ENCODE results near the gene SYT2. TPM values are rescaled to one million over a fixed set of nuclear protein-coding genes. Genes with fewer than 3 reads are reported as not detected.
A peak's percentile ranks its signal among the peaks of the same experiment; 100 is the strongest.
"Not testable (repeated sequence)": the region's sequence is repeated elsewhere in the genome, so short reads cannot be mapped to it uniquely, and the experiment has no call there.

The SYT2 gene
- total RNA-seq, 6 donors from 2014 or later = 0.14 TPM; not detected in 5

- WGBS, 2 donors = 85 to 93% methylated on average over 5 to 7 of the region's 7 CpGs
- H3K4me3 ChIP-seq = no peak overlapping the region
- no peak overlapping the region for H3K27ac ChIP-seq
- ATAC-seq (ENCODE audit: low FRiP score in 2 of 2) (no peak), DNase-seq (no peak)
- H3K9me3 ChIP-seq = no peaks in the 10 kb centered on the region
- H3K36me3 ChIP-seq = no peaks in the 10 kb centered on the region
- TF ChIP-seq EP300 (IDR thresholded peaks at IDR 0.05) (no peak), CTCF (IDR thresholded peaks at IDR 0.05) (no peak), POLR2AphosphoS5 (IDR thresholded peaks at IDR 0.05) (no peak), POLR2A (IDR thresholded peaks at IDR 0.05) (no peak)
- peaks cover 4 to 11% (median 7%) of the 10 kb centered on the region in 4 donors for H3K4me1 ChIP-seq
- H3K27me3 ChIP-seq = no peaks in the 10 kb centered on the region
These were observed 81.5 kb downstream of the SYT2 start for GRCh38 chr1:202628646-202629215.

GRCh38 chr1:202627841-202628565, 82.3 kb downstream of the SYT2 start:
- H3K27me3 ChIP-seq = no peaks in the 10 kb centered on the region

GRCh38 chr1:202627036-202627435, 83.2 kb downstream of the SYT2 start:
- H3K27me3 ChIP-seq = not testable (repeated sequence)

More at GRCh38 chr1:202627841-202628565, 82.3 kb downstream of the SYT2 start:
- ATAC-seq (ENCODE audit: low FRiP score in 2 of 2) (no peak), DNase-seq (no peak)
- Histone ChIP-seq H3K4me1 (peaks cover 4 to 11% (median 7%) of the 10 kb centered on the region in 4 donors), H3K9me3 (no peaks in the 10 kb centered on the region), H3K27ac (no peak overlapping the region), H3K4me3 (no peak overlapping the region), H3K36me3 (no peaks in the 10 kb centered on the region)
- WGBS, 2 donors = 90 to 91% methylated on average over 8 to 13 of the region's 13 CpGs
- TF ChIP-seq POLR2AphosphoS5 (IDR thresholded peaks at IDR 0.05) (no peak), CTCF (IDR thresholded peaks at IDR 0.05) (no peak), POLR2A (IDR thresholded peaks at IDR 0.05) (no peak), EP300 (IDR thresholded peaks at IDR 0.05) (no peak)

GRCh38 chr1:202625416-202626360, 84.6 kb downstream of the SYT2 start:
- no peaks in the 10 kb centered on the region for H3K27me3 ChIP-seq
- H3K36me3 ChIP-seq = no peaks in the 10 kb centered on the region
- no peaks in the 10 kb centered on the region for H3K9me3 ChIP-seq
- no peak overlapping the region for H3K27ac ChIP-seq
- H3K4me1 ChIP-seq = peaks cover 4 to 11% (median 7%) of the 10 kb centered on the region in 4 donors
- DNase-seq (peak; percentile 48 to 89), ATAC-seq (ENCODE audit: low FRiP score in 2 of 2) (peak; percentile 75 to 89)
- 35 to 81% methylated on average over 12 to 27 of the region's 28 CpGs for WGBS, 2 donors
- no peak for TF ChIP-seq POLR2AphosphoS5 (IDR thresholded peaks at IDR 0.05)
- peak; percentile 61 to 77 (median 68) for TF ChIP-seq CTCF (IDR thresholded peaks at IDR 0.05)
- TF ChIP-seq EP300 (IDR thresholded peaks at IDR 0.05) = no peak
- H3K4me3 ChIP-seq = no peak overlapping the region

More at GRCh38 chr1:202627036-202627435, 83.2 kb downstream of the SYT2 start:
- not testable (repeated sequence) for DNase-seq; H3K36me3 ChIP-seq; ATAC-seq (ENCODE audit: low FRiP score in 2 of 2); H3K9me3 ChIP-seq; H3K27ac ChIP-seq; H3K4me3 ChIP-seq
- WGBS, 2 donors = 59 to 62% methylated on average over 5 to 7 of the region's 7 CpGs
- peaks cover 4 to 11% (median 7%) of the 10 kb centered on the region in 4 donors for H3K4me1 ChIP-seq

GRCh38 chr1:202624781-202625108, 85.5 kb downstream of the SYT2 start:
- TF ChIP-seq EP300 (IDR thresholded peaks at IDR 0.05) (no peak), POLR2AphosphoS5 (IDR thresholded peaks at IDR 0.05) (no peak), CTCF (IDR thresholded peaks at IDR 0.05) (no peak), POLR2A (IDR thresholded peaks at IDR 0.05) (no peak)
- Histone ChIP-seq H3K9me3 (no peaks in the 10 kb centered on the region), H3K4me3 (no peak overlapping the region), H3K36me3 (no peaks in the 10 kb centered on the region), H3K4me1 (peaks cover 4 to 11% (median 7%) of the 10 kb centered on the region in 4 donors), H3K27me3 (no peaks in the 10 kb centered on the region), H3K27ac (no peak overlapping the region)
- peak; percentile 31 to 67 for ATAC-seq (ENCODE audit: low FRiP score in 2 of 2)
- DNase-seq = no peak
- 52 to 82% methylated on average over 1 of the region's 1 CpG for WGBS, 2 donors
